H1 (cell line): ENCODE data around the gene MAB21L3. TPM values are rescaled to one million over a fixed set of nuclear protein-coding genes. Genes with fewer than 3 reads are reported as not detected.

Experiments used
- CTCF ChIA-PET: fragments of 300-600 bp; sonication (Branson Sonifier 250); formaldehyde crosslinking; loops from one replicate; lab custom pipeline; 2021; ENCODE audit not compliant: partially characterized antibody; lab: Charles Lee
- POLR2A ChIA-PET: fragments of 300-600 bp; sonication (Branson Sonifier 250); formaldehyde crosslinking; loops from one replicate; lab custom pipeline; 2021; ENCODE audit warnings: inconsistent platforms; ENCODE audit not compliant: partially characterized antibody; lab: Charles Lee
- DNase-seq, 2 experiments: peaks; one replicate each; pipeline versions ENCODE4 v3.0.0 to v3.0.0-alpha.2; 2010 to 2022; ENCODE audit warnings: low spot score in 2 of 2, low read depth in 1 of 2, mixed read lengths in 1 of 2
- FAIRE-seq: peaks from 2 replicates; lab custom pipeline; 2011; peaks lifted over from hg19 to GRCh38; lab: Jason Lieb, UNC
- H2AFZ ChIP-seq: 2 replicates; pipeline ENCODE4 v1.8.1; 2012; ENCODE audit warnings: low read length, inconsistent platforms
- H2AK5ac ChIP-seq: 2 replicates; pipeline ENCODE4 v1.6.1; 2013; ENCODE audit warnings: low read depth, low read length
- H2BK120ac ChIP-seq: replicated peaks from 2 replicates; pipeline ENCODE3; 2013; ENCODE audit warnings: low read depth, low read length, inconsistent platforms
- H2BK12ac ChIP-seq: 2 replicates; pipeline ENCODE4 v1.6.1; 2013; ENCODE audit warnings: low read depth, low read length
- H2BK15ac ChIP-seq: 2 replicates; pipeline ENCODE4 v1.6.1; 2013; ENCODE audit warnings: low read length
- H2BK20ac ChIP-seq: 2 replicates; pipeline ENCODE4 v1.6.1; 2013; ENCODE audit warnings: low read length
- H2BK5ac ChIP-seq: 2 replicates; pipeline ENCODE4 v1.6.1; 2013; ENCODE audit warnings: low read depth, low read length
- H3K14ac ChIP-seq: 2 replicates; pipeline ENCODE4 v1.6.1; 2013; ENCODE audit warnings: inconsistent platforms; ENCODE audit not compliant: insufficient read length
- H3K18ac ChIP-seq: 2 replicates; pipeline ENCODE4 v1.6.1; 2013; ENCODE audit warnings: low read length; ENCODE audit errors: extremely low read depth
- H3K23ac ChIP-seq: 2 replicates; pipeline ENCODE4 v1.6.1; 2013; ENCODE audit warnings: inconsistent platforms; ENCODE audit not compliant: insufficient read length
- H3K23me2 ChIP-seq: 2 replicates; pipeline ENCODE4 v1.6.1; 2013; ENCODE audit warnings: low read depth, low read length
- H3K27ac ChIP-seq: 2 replicates; pipeline ENCODE4 v1.6.1; 2011; ENCODE audit warnings: low read depth, low read length, inconsistent platforms
- H3K27me3 ChIP-seq, 4 experiments: replicated peaks in 1 of 4; 1 replicate in 1 of 4; 2 replicates in 3 of 4; pipeline versions ENCODE4 v1.6.1 to v1.8.1; 2011 to 2013; ENCODE audit warnings: low read length in 3 of 4, mild to moderate bottlenecking in 3 of 4, inconsistent platforms in 2 of 4, mixed read lengths in 2 of 4, moderate library complexity in 1 of 4; ENCODE audit not compliant: control insufficient read depth in 3 of 4, insufficient read depth in 3 of 4; ENCODE audit errors: extremely low read depth in 1 of 4
- H3K36me3 ChIP-seq, 4 experiments: 2 replicates each; pipeline versions ENCODE4 v1.6.1 to v1.8.1; 2011 to 2013; ENCODE audit warnings: mild to moderate bottlenecking in 4 of 4, low read length in 3 of 4, moderate library complexity in 2 of 4, control low read depth in 1 of 4, inconsistent platforms in 1 of 4; ENCODE audit not compliant: insufficient read depth in 4 of 4, control insufficient read depth in 2 of 4
- H3K4ac ChIP-seq: replicated peaks from 2 replicates; pipeline ENCODE3; 2013; ENCODE audit warnings: low read length, low read depth, mixed read lengths, inconsistent platforms; ENCODE audit not compliant: insufficient read length
- H3K4me1 ChIP-seq, 4 experiments: replicated peaks in 1 of 4; 1 replicate in 1 of 4; 2 replicates in 3 of 4; pipeline versions ENCODE4 v1.6.1 to v1.8.1; 2011 to 2013; ENCODE audit warnings: low read length in 3 of 4, inconsistent platforms in 2 of 4, mixed read lengths in 1 of 4; ENCODE audit not compliant: insufficient read depth in 4 of 4, control insufficient read depth in 3 of 4
- H3K4me2 ChIP-seq, 2 experiments: 2 replicates each; pipeline versions ENCODE4 v1.6.1 to v1.8.1; 2011 to 2013; ENCODE audit warnings: low read depth in 2 of 2, low read length in 2 of 2, control low read depth in 1 of 2, inconsistent platforms in 1 of 2, mild to moderate bottlenecking in 1 of 2; ENCODE audit not compliant: insufficient read depth in 1 of 2
- H3K4me3 ChIP-seq, 4 experiments: fragments of 200-600, 300-600 bp in 1 of 4; sonication (generic), shearing (Covaris generic), sonication (Bioruptor Twin) in 1 of 4; 2 replicates each; pipeline versions ENCODE4 v1.5.1 to v1.8.1; 2011 to 2016; ENCODE audit warnings: low read length in 4 of 4, low read depth in 3 of 4, control low read depth in 2 of 4, inconsistent platforms in 2 of 4, mild to moderate bottlenecking in 2 of 4, mixed read lengths in 1 of 4, moderate library complexity in 1 of 4; ENCODE audit not compliant: insufficient read depth in 2 of 4; ENCODE audit errors: extremely low read depth in 1 of 4
- H3K56ac ChIP-seq: replicated peaks from 2 replicates; pipeline ENCODE3; 2013; ENCODE audit warnings: low read depth, mild to moderate bottlenecking, mixed read lengths, low read length, inconsistent platforms; ENCODE audit not compliant: insufficient read length
- H3K79me1 ChIP-seq: 2 replicates; pipeline ENCODE4 v1.6.1; 2013; ENCODE audit warnings: low read depth, low read length, control low read depth
- H3K79me2 ChIP-seq, 2 experiments: 2 replicates each; pipeline versions ENCODE4 v1.6.1 to v1.8.1; 2012 to 2013; ENCODE audit warnings: low read length in 2 of 2, mild to moderate bottlenecking in 2 of 2, inconsistent platforms in 1 of 2; ENCODE audit not compliant: insufficient read depth in 2 of 2, control insufficient read depth in 1 of 2
- H3K9ac ChIP-seq, 4 experiments: replicated peaks in 1 of 4; 1 replicate in 1 of 4; 2 replicates in 3 of 4; pipeline versions ENCODE4 v1.6.1 to v1.8.1; 2011 to 2013; ENCODE audit warnings: low read depth in 3 of 4, low read length in 3 of 4, control low read depth in 2 of 4, mild to moderate bottlenecking in 2 of 4, moderate library complexity in 2 of 4, inconsistent platforms in 1 of 4; ENCODE audit errors: extremely low read depth in 1 of 4
- H3K9me3 ChIP-seq, 2 experiments: 2 replicates each; pipeline versions ENCODE4 v1.6.1 to v1.8.1; 2012 to 2013; ENCODE audit warnings: mild to moderate bottlenecking in 2 of 2, moderate library complexity in 2 of 2, control low read depth in 1 of 2, inconsistent platforms in 1 of 2, low read depth in 1 of 2, low read length in 1 of 2, mixed read lengths in 1 of 2; ENCODE audit not compliant: insufficient read depth in 2 of 2
- H4K20me1 ChIP-seq, 2 experiments: replicated peaks in 1 of 2; 2 replicates each; pipeline versions ENCODE3 to v1.8.1; 2011 to 2013; ENCODE audit warnings: inconsistent platforms in 2 of 2, low read length in 2 of 2, mild to moderate bottlenecking in 1 of 2; ENCODE audit not compliant: insufficient read depth in 2 of 2, control insufficient read depth in 1 of 2
- H4K5ac ChIP-seq: 2 replicates; pipeline ENCODE4 v1.6.1; 2013; ENCODE audit warnings: low read length, low read depth, mixed read lengths, inconsistent platforms; ENCODE audit not compliant: insufficient read length
- H4K8ac ChIP-seq: 2 replicates; pipeline ENCODE4 v1.8.0; 2013; ENCODE audit warnings: mild to moderate bottlenecking, moderate library complexity, low read length, inconsistent platforms; ENCODE audit not compliant: insufficient read depth; ENCODE audit errors: extremely low read depth
- H4K91ac ChIP-seq: replicated peaks from 2 replicates; pipeline ENCODE3; 2013; ENCODE audit warnings: low read length, mixed read lengths, inconsistent platforms; ENCODE audit not compliant: insufficient read length
- ATF3 ChIP-seq: IDR thresholded peaks from 2 replicates; pipeline ENCODE4 v1.6.1; 2011; ENCODE audit warnings: low read depth, mild to moderate bottlenecking, low read length; ENCODE audit not compliant: insufficient read depth
- CHD2 ChIP-seq: IDR thresholded peaks from 2 replicates; pipeline ENCODE4 v1.6.1; 2012; ENCODE audit warnings: low read length, improper control_type of control experiment
- JUND ChIP-seq: IDR thresholded peaks from 2 replicates; pipeline ENCODE4 v1.6.1; 2011; ENCODE audit warnings: mild to moderate bottlenecking, improper control_type of control experiment, low read length
- KDM5A ChIP-seq: fragments of 200-600 bp; IDR thresholded peaks from 2 replicates; pipeline ENCODE4 v1.7.1; 2012; ENCODE audit warnings: mild to moderate bottlenecking, low read length, inconsistent platforms, mixed read lengths
- PHF8 ChIP-seq: fragments of 200-600 bp; sonication (generic); conservative IDR thresholded peaks from 2 replicates; pipeline ENCODE4 v1.7.1; 2012; ENCODE audit warnings: low read depth, mild to moderate bottlenecking, inconsistent platforms, low read length, moderate library complexity
- POLR2AphosphoS5 ChIP-seq: IDR thresholded peaks from 2 replicates; pipeline ENCODE4 v1.6.1; 2011; ENCODE audit warnings: low read depth, low read length
- WGBS, 2 experiments: shearing (Covaris generic) in 1 of 2; methylation state at CpG; one replicate each; pipeline versions ENCODE4 v1.1.6 to v1.1.7; 2013 to 2015; ENCODE audit warnings: low lambda C conversion rate in 2 of 2, mixed read lengths in 2 of 2, inconsistent platforms in 1 of 2, low coverage in 1 of 2, missing lambda C conversion rate in 1 of 2; ENCODE audit not compliant: insufficient replicate concordance in 2 of 2, insufficient coverage in 1 of 2, insufficient read length in 1 of 2; ENCODE audit errors: extremely low coverage in 1 of 2, missing lambda C conversion rate in 1 of 2; 5-methylcytosine and 5-hydroxymethylcytosine counted together
- polyA plus RNA-seq, 7 experiments: library from polyadenylated mRNA; depleted of rRNA in 3 of 7; stranded (reverse) in 5 of 7; unstranded in 2 of 7; fragments of >200 nt in 5 of 7; fragments of 200-250 nt in 2 of 7; gene quantifications; 1 replicate in 5 of 7; 2 replicates in 1 of 7; 4 replicates in 1 of 7; pipeline versions ENCODE4 v1.2.1 to v1.2.3, GENCODE V29; 2011 to 2013; ENCODE audit warnings: missing spikeins in 2 of 7, mixed read lengths in 2 of 7
- total RNA-seq: library from RNA; stranded (reverse); fragmentation: NEBNext Ultra II Directional; extraction: Animal tissue kit (Norgen Biotek cat#: 25700); gene quantifications from 2 replicates; pipeline ENCODE4 v1.2.1, GENCODE V29; 2021

Gene MAB21L3
- total and polyA plus RNA-seq, 2 of the 8 experiments (the other 6 are each of a cell fraction or from before 2014, with no cell fraction given) = not detected

- Histone ChIP-seq H3K56ac (no peak overlapping the region), H3K79me1 (no peaks in the 10 kb centered on the region), H4K5ac (no peak overlapping the region), H4K91ac (no peak overlapping the region), H4K8ac (no peak overlapping the region), H3K4me3 (no peak overlapping the region), H3K4ac (no peak overlapping the region), H3K79me2 (no peaks in the 10 kb centered on the region), H3K14ac (no peak overlapping the region), H3K27me3 (peaks cover 0 to 6% (median 5%) of the 10 kb centered on the region in 4 experiments; a peak in 4 of 7 replicates), H2BK120ac (no peak overlapping the region), H3K4me2 (no peak overlapping the region), H3K36me3 (no peaks in the 10 kb centered on the region), H2BK20ac (no peak overlapping the region), H3K23ac (no peak overlapping the region), H3K9ac (no peak overlapping the region), H3K23me2 (peaks cover 2% of the 10 kb centered on the region; the same call in 1 of the 2 replicates), H4K20me1 (no peaks in the 10 kb centered on the region), H3K4me1 (0 out of 7 replicates have a peak, but pooled peaks cover 0 to 2% (median 0%) of the 10 kb centered on the region in 4 experiments), H2BK5ac (no peak overlapping the region), H3K27ac (no peak overlapping the region), H2BK15ac (no peak overlapping the region), H3K18ac (no peak overlapping the region), H3K9me3 (peaks cover 8% of the 10 kb centered on the region in 2 experiments; a peak in 3 of 4 replicates), H2AFZ (no peak overlapping the region), H2AK5ac (no peak overlapping the region), H2BK12ac (no peak overlapping the region)
- TF ChIP-seq ATF3 = no peak
- no peak for TF ChIP-seq PHF8
- no peak for TF ChIP-seq JUND
- no peak for TF ChIP-seq POLR2AphosphoS5
- TF ChIP-seq KDM5A = no peak
- no peak for TF ChIP-seq CHD2
- ChIA-PET CTCF (interaction anchor here (0.5 to 3.1 kb wide), 16 partner anchors 10 to 1240 kb away, joined by 3 to 19 read pairs (median 4); no protein-coding TSS in a partner anchor), POLR2A (interaction anchor here (1.0 kb wide), 1 partner anchor 224 kb away, joined by 3 read pairs; the partner anchor contains the start of gene ATP1A1)
- WGBS, 2 experiments = 78% methylated on average over 3 of the region's 3 CpGs; no CpG with 5 or more reads in 1 of the 2 experiments
- FAIRE-seq (no peak), DNase-seq (no peak)
Observed at GRCh38 chr1:116148967-116149366, 37.8 kb downstream of the MAB21L3 start.
